Inferior parietal cortex (tissue), 1 donor: ENCODE data around the gene MUC22.

Experiments used
- DNase-seq: peaks from one replicate; pipeline ENCODE4 v3.0.0-alpha.2; 2016; ENCODE audit errors: extremely low spot score

Gene MUC22

GRCh38 chr6:31079656-31080261 is 69.5 kb downstream of the MUC22 start:
- peak; percentile 89 for DNase-seq

- DNase-seq = no peak
Measured at GRCh38 chr6:31081872-31082271, 71.6 kb downstream of the MUC22 start.

- no peak for DNase-seq
Measured at GRCh38 chr6:31083742-31084354, 73.6 kb downstream of the MUC22 start.
